Measurements from ENCODE around the gene SYNPR.

The SYNPR gene

DNA sequence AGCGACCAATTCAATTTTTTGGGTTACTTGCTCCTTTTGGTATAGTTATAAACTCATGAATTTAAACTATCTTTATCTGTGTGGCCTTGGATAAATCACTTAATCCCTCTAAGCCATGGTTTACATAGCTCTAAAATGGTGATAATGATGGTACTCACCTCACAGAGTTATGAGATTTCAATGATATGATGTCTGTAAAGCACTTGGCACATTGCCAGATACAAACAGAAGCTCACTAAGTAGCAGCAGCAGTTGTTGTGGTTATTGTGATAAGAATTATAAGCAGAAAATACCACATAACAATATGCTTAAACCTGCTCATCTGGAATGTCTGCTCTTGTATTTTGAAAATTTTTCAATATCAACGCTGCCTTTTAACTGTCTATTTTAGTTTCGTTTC, 189.3 kb downstream of the SYNPR start:
- DNase-seq (ENCODE audit: low read depth in 4 of 4, low spot score in 1 of 4) = no peak

DNA sequence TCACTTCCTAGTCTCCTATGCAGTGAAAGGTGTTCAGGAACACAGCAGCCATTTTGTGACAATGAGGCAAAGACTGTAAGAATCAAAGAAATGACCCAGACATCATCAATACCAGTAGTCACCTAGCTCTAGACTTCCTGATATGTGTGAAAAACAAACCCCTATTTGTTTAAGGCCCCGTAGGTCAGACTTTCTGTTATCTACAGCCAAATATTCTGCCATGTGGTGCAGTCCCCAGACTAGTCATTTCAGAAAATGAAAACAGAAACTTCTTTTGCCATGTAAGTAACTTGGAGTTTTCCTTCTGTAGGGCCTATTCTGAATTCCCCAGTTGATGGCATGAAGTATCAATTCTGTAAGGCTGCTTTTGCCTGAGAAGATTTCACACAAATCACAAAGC, 192.6 kb downstream of the SYNPR start:
- DNase-seq (ENCODE audit: low read depth in 4 of 4, low spot score in 1 of 4) = no peak

DNA sequence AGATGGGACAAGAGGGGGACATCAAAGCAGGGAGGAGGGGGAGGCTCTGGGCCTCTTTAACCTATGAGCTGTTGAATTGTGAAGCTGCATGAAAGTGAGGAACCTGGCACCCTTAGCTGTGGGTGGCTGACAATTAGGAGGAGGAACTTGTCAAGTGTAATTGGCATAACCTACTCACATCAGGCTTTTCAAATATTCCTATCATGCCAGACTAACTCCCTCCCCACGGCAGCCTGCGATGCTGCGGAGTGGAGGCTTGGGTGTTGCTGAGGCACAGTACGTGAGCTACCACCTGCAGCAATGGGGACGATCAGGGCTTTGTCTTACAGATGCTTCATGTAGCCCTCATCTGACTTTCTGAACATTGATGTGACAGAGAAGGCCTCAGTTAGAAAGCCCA, 193.7 kb downstream of the SYNPR start:
- no peak for DNase-seq (ENCODE audit: low read depth in 4 of 4, low spot score in 1 of 4)

GRCh38 chr3:63473641-63474166, 195.6 kb downstream of the SYNPR start:
- DNase-seq (ENCODE audit: low read depth in 4 of 4, low spot score in 1 of 4) = no peak

DNA sequence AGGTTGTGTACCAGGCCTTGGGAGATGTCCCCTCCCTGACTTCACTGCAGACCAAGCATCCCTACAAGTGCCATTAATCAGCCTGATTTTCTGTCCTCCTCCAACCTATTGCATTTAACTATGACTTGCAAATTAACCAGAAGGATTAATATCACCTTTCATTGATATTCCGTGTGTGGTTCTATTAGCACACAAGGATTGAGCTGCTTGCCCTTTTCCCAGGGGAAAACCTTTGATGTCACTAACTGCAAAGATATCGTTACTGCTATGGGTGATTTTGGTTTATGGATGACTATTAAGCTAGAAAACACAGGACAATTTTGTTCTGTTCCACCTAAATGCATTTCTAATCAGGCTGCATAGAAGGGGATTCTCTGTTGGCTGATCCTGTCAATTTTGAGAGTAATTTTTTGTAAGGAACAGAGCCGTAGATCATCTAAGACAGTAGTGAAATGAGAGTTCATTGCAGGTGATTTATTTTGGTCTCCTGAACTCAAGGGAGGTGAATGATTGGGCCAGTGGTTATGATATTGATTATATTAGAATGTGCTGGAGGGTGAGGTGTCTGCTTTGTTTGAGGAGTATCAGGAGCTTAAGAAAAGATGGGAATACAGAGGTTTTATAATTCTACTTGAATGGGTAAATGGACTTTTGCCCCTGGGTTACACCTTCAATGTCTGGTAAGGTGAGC, 196.9 kb downstream of the SYNPR start:
- DNase-seq (ENCODE audit: low read depth in 4 of 4, low spot score in 1 of 4) = no peak

- no peak for DNase-seq (ENCODE audit: low read depth in 4 of 4, low spot score in 1 of 4)
Observed at GRCh38 chr3:63477494-63478129, 199.5 kb downstream of the SYNPR start.

DNA sequence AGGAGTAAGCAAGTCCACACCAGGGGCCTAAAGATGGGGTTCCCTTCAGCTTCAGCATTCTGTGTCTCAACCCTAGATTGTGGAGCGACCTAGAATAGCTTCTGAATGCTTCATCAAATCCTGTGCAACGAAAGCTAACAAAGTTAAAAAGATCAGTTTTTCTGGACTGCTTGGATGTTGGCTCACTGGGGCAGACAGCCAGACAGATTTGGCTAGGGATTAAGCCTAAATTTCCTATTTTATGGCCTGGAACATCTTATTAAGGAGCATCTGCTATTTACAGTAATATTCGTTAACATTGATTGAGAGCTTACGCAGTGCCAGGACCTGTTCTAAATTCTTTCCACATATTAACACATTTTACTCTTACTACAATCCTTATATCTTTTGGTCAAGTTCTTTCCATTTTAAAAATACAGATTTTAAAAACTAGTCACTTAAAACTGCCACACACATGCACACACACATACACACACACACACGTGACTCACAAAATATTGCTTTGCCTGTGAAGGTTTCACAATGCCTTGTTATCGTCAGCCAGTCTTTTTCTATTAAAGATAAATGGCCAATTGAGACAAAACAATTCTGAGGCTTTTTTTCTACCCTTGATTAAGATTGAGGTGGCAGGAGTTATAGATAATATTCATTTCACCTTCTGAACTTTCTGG, 201.0 kb downstream of the SYNPR start:
- no peak for DNase-seq (ENCODE audit: low read depth in 4 of 4, low spot score in 1 of 4)

GRCh38 chr3:63479661-63480035, 201.5 kb downstream of the SYNPR start:
- no peak for DNase-seq (ENCODE audit: low read depth in 4 of 4, low spot score in 1 of 4)

DNA sequence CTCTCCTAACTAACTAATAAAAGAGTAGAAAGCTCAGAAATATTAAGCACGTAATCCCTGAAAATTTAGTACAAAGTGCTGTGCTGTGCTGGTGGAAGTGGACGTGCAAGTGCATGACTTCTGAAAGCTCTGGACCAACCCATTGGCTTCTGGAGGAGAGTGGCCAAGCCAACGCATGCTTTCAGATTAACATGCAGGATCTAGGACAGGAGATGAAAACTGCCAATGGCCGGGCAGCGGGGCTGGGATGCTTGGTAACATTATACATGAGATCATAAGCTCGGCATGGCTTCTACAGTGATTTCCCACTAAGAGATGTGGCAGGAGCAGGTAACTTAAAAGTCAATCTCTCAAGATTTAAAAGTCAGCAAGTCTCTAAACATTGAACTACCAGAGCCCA, 203.5 kb downstream of the SYNPR start:
- no peak for DNase-seq (ENCODE audit: low read depth in 4 of 4, low spot score in 1 of 4)

DNA sequence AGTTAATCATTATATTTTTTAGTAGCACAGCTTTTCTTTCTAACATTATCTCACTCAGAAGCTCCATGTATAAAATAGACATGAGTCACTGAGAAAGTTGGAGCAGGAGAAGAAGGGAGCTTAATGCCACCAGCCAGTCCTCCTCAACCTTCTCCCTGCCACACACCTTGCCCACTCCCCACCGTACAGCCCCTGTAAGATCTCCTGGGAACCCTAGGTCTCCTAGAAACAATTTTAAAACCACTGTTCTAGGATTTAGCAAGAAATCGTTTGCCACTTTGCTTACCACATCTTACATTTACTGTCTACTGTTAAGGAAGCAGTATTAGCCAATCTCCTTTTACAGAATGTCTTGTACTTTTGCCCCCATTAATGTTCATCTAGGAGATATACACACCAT, 204.2 kb downstream of the SYNPR start:
- no peak for DNase-seq (ENCODE audit: low read depth in 4 of 4, low spot score in 1 of 4)

DNA sequence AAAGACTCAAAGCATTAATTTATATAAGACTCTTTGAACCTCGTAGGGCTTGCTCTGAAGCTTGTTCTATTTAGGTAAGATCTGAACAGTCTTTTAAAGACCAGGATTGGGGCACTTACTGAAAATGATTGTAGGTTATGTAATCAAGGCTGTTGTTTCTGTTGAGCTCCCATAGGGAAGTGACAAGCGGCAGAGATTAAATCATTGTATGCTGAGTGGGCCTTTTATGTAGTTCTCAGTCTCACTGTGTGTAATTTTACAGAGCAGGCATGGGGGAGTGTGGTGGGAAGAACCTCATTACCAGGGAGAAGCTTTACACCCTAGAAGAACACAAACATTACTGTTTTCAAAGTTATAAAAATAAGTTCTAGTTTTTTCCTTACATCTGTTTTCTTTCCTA, 214.4 kb downstream of the SYNPR start:
- DNase-seq (ENCODE audit: low read depth in 4 of 4, low spot score in 1 of 4) = no peak

DNA sequence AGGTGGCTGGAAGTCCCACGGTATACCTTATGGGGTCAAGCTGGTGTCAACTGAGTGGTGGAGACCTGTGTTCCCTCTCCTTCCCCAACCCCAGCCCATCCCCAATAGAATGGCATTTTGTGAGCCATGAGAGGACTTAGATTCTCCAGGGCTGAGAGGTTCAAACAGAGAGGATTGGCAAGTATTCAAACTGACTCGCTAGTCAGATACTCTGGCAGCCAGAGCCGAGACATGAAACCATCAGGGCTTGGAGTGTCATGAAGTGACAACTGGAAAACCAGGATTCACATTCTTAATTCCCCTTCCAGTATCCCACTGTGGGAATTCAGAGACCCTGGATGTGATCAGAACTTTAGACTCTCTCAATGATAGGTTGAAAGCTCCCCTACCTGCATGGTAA, 215.0 kb downstream of the SYNPR start:
- no peak for DNase-seq (ENCODE audit: low read depth in 4 of 4, low spot score in 1 of 4)

DNA sequence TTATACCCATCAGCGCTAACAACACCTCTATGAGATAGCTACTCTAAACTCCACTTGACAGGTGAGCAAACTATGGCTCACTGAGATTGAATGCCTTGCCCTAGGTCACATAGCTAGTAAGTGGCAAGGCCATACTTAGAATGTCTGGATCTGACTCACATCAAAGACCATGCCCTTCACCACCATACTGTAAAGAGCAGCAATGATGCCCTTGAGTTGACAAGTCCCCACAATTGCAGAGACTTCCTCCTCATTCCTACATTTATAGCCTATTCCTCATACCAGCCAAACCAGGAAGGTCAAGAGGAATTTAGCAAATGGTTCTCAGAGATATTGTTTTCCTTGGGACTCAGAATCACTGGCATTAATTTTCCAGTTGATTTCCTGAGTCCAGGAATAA, 216.5 kb downstream of the SYNPR start:
- DNase-seq (ENCODE audit: low read depth in 4 of 4, low spot score in 1 of 4) = no peak

DNA sequence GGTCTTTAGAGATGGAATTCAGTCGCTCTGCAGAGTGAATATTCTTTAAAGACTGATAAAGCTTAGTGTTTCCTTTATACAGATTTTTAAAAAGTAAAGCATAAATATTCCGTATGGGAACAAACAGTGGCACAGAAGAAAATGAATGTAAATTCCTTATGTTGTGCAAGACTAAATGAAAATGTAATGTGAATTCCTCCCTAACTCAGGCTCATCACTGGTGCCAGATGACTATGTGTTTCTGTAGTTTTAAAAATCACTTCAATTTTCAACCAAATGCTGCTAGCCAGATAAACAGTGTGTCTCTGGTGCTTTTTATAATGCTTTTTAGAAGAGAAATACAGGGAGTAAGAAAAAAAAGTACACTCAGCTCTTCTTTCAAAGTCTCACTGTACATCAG, 219.5 kb downstream of the SYNPR start:
- DNase-seq (ENCODE audit: low read depth in 4 of 4, low spot score in 1 of 4) = no peak

DNA sequence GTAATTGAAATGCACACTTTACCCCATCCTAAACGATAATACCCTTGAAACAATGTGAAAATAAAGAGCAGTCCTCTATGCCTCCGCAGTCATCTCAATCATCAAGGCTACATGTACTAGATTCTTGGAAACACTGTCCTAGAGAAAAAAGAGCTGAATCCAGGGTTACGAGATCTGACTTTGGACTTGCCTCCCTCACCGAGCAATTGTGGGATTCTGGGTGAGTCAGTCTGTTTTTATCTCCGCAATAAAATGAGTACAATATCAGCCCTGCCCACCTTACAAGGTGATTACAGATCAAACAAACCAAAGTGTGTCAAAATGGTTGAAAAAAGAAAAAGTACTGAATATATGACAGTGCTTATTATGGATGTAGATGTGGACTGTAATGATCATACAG, 222.1 kb downstream of the SYNPR start:
- no peak for DNase-seq (ENCODE audit: low read depth in 4 of 4, low spot score in 1 of 4)

DNA sequence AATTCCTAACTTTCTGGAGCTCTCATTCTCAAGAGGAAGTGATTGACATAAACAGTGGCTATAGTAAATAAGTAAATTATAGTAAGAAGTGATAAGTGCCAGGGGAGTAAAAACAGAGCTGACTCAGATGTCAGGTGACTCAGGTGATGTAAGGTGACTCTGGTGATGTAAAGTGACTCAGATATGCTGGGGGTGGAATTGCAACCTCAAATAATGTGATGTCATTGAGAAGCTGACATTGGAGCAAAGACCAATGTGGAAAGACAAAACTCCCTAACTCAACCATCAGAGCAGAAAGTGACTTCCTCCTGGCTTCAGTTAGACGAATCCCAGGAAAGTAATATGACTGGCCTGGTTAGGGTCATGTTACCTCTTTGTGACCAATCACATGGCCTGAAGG, 230.2 kb downstream of the SYNPR start:
- no peak for DNase-seq (ENCODE audit: low read depth in 4 of 4, low spot score in 1 of 4)

- DNase-seq (ENCODE audit: low read depth in 4 of 4, low spot score in 1 of 4) = no peak
Observed at GRCh38 chr3:63508771-63509170, 230.7 kb downstream of the SYNPR start.

GRCh38 chr3:63513791-63514190, 235.7 kb downstream of the SYNPR start:
- DNase-seq (ENCODE audit: low read depth in 4 of 4, low spot score in 1 of 4) = no peak

DNA sequence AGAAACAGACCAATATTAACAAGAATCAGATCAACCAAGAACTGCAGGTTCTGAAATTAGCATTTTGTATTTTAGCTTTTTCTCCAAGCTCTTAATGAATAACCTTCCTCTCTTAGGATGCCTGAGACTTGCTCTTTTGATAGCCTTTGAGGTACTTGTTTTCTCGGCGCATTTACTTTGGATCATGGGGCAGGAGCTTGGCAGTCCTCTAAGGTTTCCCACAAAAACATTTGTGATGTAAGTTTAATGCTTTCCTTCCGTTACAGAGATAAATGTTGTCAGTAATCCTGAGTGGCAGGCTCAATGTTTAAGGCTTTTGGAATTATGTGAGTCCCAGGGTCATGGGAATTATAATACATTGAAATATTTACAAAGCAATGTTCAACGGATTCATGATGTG, 236.6 kb downstream of the SYNPR start:
- DNase-seq (ENCODE audit: low read depth in 4 of 4, low spot score in 1 of 4) = no peak

DNA sequence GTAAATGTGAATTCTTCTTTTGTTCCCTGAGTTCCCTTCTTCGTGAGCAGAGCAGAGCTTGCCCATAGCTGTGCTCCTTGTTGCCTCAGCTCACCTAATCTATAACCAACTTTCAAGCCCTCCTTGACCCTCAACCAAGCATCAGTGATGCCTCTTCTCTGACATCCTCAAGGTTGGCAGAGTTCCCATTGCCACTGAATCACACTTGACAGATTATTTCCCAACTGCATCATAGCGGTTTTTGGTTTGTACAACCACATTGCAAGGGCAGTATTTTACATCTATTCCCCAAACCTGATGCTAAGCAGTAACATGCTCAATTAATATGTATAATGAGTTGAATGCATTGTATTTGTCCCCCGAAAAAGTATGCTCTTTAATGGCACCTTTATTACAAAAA, 241.3 kb downstream of the SYNPR start:
- no peak for DNase-seq (ENCODE audit: low read depth in 4 of 4, low spot score in 1 of 4)

- no peak for DNase-seq (ENCODE audit: low read depth in 4 of 4, low spot score in 1 of 4)
Observed at GRCh38 chr3:63521657-63522056, 243.5 kb downstream of the SYNPR start.

- no peak for DNase-seq (ENCODE audit: low read depth in 4 of 4, low spot score in 1 of 4)
Observed at GRCh38 chr3:63523100-63523499, 245.0 kb downstream of the SYNPR start.

Data from stimulated activated CD4-positive, alpha-beta T cell treated with anti-CD3 and anti-CD28 coated beads, Interleukin-1b, Interleukin-23, amount 100 ng/mL, for 24 hours (primary cell).